Measurements from ENCODE around the gene PDZD7.

PDZD7 gene

GRCh38 chr10:101000127-101000914 lies 30.6 kb downstream of the PDZD7 start:
- H4K20me1 ChIP-seq (ENCODE audit: insufficient read depth, low read length), result peaks cover 4% of the 10 kb centered on the region
- TF ChIP-seq EZH2 (IDR thresholded peaks at IDR 0.05; ENCODE audit: borderline replicate concordance, low read depth, low read length, severe bottlenecking), result no peak
- TF ChIP-seq, protein P1, sequence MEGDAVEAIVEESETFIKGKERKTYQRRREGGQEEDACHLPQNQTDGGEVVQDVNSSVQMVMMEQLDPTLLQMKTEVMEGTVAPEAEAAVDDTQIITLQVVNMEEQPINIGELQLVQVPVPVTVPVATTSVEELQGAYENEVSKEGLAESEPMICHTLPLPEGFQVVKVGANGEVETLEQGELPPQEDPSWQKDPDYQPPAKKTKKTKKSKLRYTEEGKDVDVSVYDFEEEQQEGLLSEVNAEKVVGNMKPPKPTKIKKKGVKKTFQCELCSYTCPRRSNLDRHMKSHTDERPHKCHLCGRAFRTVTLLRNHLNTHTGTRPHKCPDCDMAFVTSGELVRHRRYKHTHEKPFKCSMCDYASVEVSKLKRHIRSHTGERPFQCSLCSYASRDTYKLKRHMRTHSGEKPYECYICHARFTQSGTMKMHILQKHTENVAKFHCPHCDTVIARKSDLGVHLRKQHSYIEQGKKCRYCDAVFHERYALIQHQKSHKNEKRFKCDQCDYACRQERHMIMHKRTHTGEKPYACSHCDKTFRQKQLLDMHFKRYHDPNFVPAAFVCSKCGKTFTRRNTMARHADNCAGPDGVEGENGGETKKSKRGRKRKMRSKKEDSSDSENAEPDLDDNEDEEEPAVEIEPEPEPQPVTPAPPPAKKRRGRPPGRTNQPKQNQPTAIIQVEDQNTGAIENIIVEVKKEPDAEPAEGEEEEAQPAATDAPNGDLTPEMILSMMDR (IDR thresholded peaks at IDR 0.05; ENCODE audit: borderline replicate concordance, extremely low read depth, low read length, poor library complexity, severe bottlenecking), result no peak
- H3K27ac ChIP-seq (ENCODE audit: low read length), result no peak overlapping the region
- H3K4me2 ChIP-seq (ENCODE audit: insufficient read depth, low read length), result peak overlapping the region; percentile 98
- ATAC-seq (ENCODE audit: insufficient read depth, low read depth) (no peak), DNase-seq (no peak)
- no peaks in the 10 kb centered on the region; the same call in 1 of the 2 replicates for H3K79me2 ChIP-seq (ENCODE audit: insufficient read depth, low read length)
- H3K4me3 ChIP-seq (ENCODE audit: low read depth in 1 of 2, low read length in 2 of 2), result peak overlapping the region in 1 of 2 experiments; percentile 93; a peak in 2 of 4 replicates
- peak overlapping the region; percentile 83 for H3K9ac ChIP-seq (ENCODE audit: low read depth, low read length)
- no peaks in the 10 kb centered on the region for H3K27me3 ChIP-seq (ENCODE audit: insufficient read depth, low read length, poor library complexity)
- H3K4me1 ChIP-seq (ENCODE audit: insufficient read depth, low read length), result peaks cover 37% of the 10 kb centered on the region
- no peaks in the 10 kb centered on the region for H3K9me3 ChIP-seq (ENCODE audit: insufficient read depth, low read length, severe bottlenecking)
- H3K36me3 ChIP-seq (ENCODE audit: insufficient read depth, low read length), result 0 out of 2 replicates have a peak, but pooled peaks cover 4% of the 10 kb centered on the region
- H2AFZ ChIP-seq (ENCODE audit: low read depth, low read length), result no peak overlapping the region; the same call in 1 of the 2 replicates

GRCh38 chr10:100999742-101000126 lies 31.2 kb downstream of the PDZD7 start, which contains the start of gene LZTS2:
Gene LZTS2 (plus strand): TSS chr10:100999808. CDS start chr10:101002539, 2,731 bp downstream.
- Histone ChIP-seq H3K79me2 (ENCODE audit: insufficient read depth, low read length) (no peaks in the 10 kb centered on the region; the same call in 1 of the 2 replicates), H4K20me1 (ENCODE audit: insufficient read depth, low read length) (peaks cover 4% of the 10 kb centered on the region), H3K9me3 (ENCODE audit: insufficient read depth, low read length, severe bottlenecking) (no peaks in the 10 kb centered on the region), H3K36me3 (ENCODE audit: insufficient read depth, low read length) (0 out of 2 replicates have a peak, but pooled peaks cover 4% of the 10 kb centered on the region), H3K27ac (ENCODE audit: low read length) (peak within 1 kb of the TSS; percentile 83), H3K27me3 (ENCODE audit: insufficient read depth, low read length, poor library complexity) (no peaks in the 10 kb centered on the region), H2AFZ (ENCODE audit: low read depth, low read length) (peak within 1 kb of the TSS; percentile 92), H3K4me1 (ENCODE audit: insufficient read depth, low read length) (peaks cover 37% of the 10 kb centered on the region), H3K9ac (ENCODE audit: low read depth, low read length) (peak within 1 kb of the TSS; percentile 83), H3K4me2 (ENCODE audit: insufficient read depth, low read length) (peak within 1 kb of the TSS; percentile 98), H3K4me3 (ENCODE audit: low read depth in 1 of 2, low read length in 2 of 2) (peak within 1 kb of the TSS; percentile 33 to 93; a peak in 3 of 4 replicates)
- no peak for TF ChIP-seq EZH2 (IDR thresholded peaks at IDR 0.05; ENCODE audit: borderline replicate concordance, low read depth, low read length, severe bottlenecking)
- TF ChIP-seq, protein P1 (IDR thresholded peaks at IDR 0.05; ENCODE audit: borderline replicate concordance, extremely low read depth, low read length, poor library complexity, severe bottlenecking), result no peak
- no peak for ATAC-seq (ENCODE audit: insufficient read depth, low read depth)
- no peak for DNase-seq

DNA sequence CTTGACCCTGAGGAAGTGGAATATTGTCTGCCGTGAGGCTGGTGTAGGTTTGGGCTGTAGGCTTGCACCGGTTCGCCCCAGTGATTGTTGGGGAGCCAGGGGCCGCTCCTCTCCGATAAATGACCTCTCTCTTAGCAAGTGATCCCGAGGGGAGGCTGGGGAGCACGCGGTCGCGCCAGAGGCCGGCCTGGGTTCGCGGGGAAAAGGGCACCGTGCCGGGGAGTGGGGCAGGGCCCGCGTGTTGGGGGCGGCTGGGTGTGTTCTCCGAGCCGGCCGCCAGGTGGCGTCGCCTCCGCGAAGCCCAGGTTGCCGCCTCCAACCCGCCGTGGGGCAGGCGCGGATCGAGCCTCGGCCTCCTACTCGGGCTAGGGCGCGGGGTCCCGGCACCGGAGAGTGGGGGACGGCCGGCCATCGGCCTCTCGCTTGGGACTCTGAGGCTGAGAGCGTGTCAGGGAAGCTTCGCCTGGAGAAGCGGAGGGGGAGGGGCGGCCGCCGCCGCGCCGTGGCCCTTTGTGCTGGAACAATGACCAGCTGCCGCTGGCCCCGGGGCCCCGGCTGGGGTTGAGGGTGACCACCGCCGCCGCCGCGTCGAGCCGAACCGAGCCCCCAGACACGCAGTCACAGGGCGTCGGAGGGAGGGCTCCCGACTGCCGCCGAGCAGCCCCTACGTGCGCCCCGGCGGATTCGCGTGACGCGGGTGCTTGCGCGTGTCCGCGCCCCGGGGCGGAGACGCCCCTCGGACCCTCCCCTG lies 31.8 kb downstream of the PDZD7 start:
- no peak for TF ChIP-seq EZH2 (IDR thresholded peaks at IDR 0.05; ENCODE audit: borderline replicate concordance, low read depth, low read length, severe bottlenecking)
- TF ChIP-seq, protein P1 (IDR thresholded peaks at IDR 0.05; ENCODE audit: borderline replicate concordance, extremely low read depth, low read length, poor library complexity, severe bottlenecking), result peak; percentile 79
- Histone ChIP-seq H3K4me3 (ENCODE audit: low read depth in 1 of 2, low read length in 2 of 2) (peak overlapping the region; percentile 33 to 93; a peak in 3 of 4 replicates), H3K9me3 (ENCODE audit: insufficient read depth, low read length, severe bottlenecking) (no peaks in the 10 kb centered on the region), H3K79me2 (ENCODE audit: insufficient read depth, low read length) (no peaks in the 10 kb centered on the region; the same call in 1 of the 2 replicates), H3K4me2 (ENCODE audit: insufficient read depth, low read length) (peak overlapping the region; percentile 98), H3K4me1 (ENCODE audit: insufficient read depth, low read length) (peaks cover 37% of the 10 kb centered on the region), H3K9ac (ENCODE audit: low read depth, low read length) (peak overlapping the region; percentile 83), H3K27me3 (ENCODE audit: insufficient read depth, low read length, poor library complexity) (no peaks in the 10 kb centered on the region), H3K36me3 (ENCODE audit: insufficient read depth, low read length) (peaks cover 9% of the 10 kb centered on the region), H4K20me1 (ENCODE audit: insufficient read depth, low read length) (peaks cover 3% of the 10 kb centered on the region), H3K27ac (ENCODE audit: low read length) (peak overlapping the region; percentile 83), H2AFZ (ENCODE audit: low read depth, low read length) (peak overlapping the region; percentile 92)
- DNase-seq (peak; percentile 73), ATAC-seq (ENCODE audit: insufficient read depth, low read depth) (peak; percentile 67)
